ENCODE data around the gene PLAC1.

The PLAC1 gene

GRCh38 chrX:134543288-134543687 is 115.0 kb downstream of the PLAC1 start:
- no peak for DNase-seq (ENCODE audit: low read depth)

GRCh38 chrX:134542485-134542884 is 115.8 kb downstream of the PLAC1 start:
- DNase-seq (ENCODE audit: low read depth), result peak; percentile 87

- no peak for DNase-seq (ENCODE audit: low read depth)
Observed at GRCh38 chrX:134541906-134542305, 116.4 kb downstream of the PLAC1 start.

GRCh38 chrX:134538316-134538715 is 120.0 kb downstream of the PLAC1 start:
- DNase-seq (ENCODE audit: low read depth), result no peak

- DNase-seq (ENCODE audit: low read depth), result no peak
Observed at GRCh38 chrX:134537179-134537955, 120.9 kb downstream of the PLAC1 start.

- no peak for DNase-seq (ENCODE audit: low read depth)
Observed at GRCh38 chrX:134533952-134534351, 124.3 kb downstream of the PLAC1 start.

GRCh38 chrX:134533352-134533751 is 124.9 kb downstream of the PLAC1 start:
- DNase-seq (ENCODE audit: low read depth), result no peak

GRCh38 chrX:134530845-134531244 is 127.4 kb downstream of the PLAC1 start:
- no peak for DNase-seq (ENCODE audit: low read depth)

- DNase-seq (ENCODE audit: low read depth), result no peak
Observed at GRCh38 chrX:134529481-134529880, 128.8 kb downstream of the PLAC1 start.

- no peak for DNase-seq (ENCODE audit: low read depth)
Observed at GRCh38 chrX:134528960-134529359, 129.3 kb downstream of the PLAC1 start.

GRCh38 chrX:134526399-134526798 is 131.9 kb downstream of the PLAC1 start:
- DNase-seq (ENCODE audit: low read depth), result no peak

GRCh38 chrX:134525086-134525792 is 133.0 kb downstream of the PLAC1 start:
- DNase-seq (ENCODE audit: low read depth), result no peak

- DNase-seq (ENCODE audit: low read depth), result no peak
Observed at GRCh38 chrX:134524181-134524580, 134.1 kb downstream of the PLAC1 start.

- peak; percentile 61 for DNase-seq (ENCODE audit: low read depth)
Observed at GRCh38 chrX:134520860-134521390, 137.3 kb downstream of the PLAC1 start.

All from fibroblast of the conjunctiva (primary cell).